Measurements from ENCODE around the gene PPP6R1. TPM values are rescaled to one million over a fixed set of nuclear protein-coding genes. Genes with fewer than 3 reads are reported as not detected.
A peak's percentile ranks its signal among the peaks of the same experiment; 100 is the strongest.

Gene PPP6R1
- total RNA-seq, 1 donor from 2014 or later, result 216 TPM

DNA sequence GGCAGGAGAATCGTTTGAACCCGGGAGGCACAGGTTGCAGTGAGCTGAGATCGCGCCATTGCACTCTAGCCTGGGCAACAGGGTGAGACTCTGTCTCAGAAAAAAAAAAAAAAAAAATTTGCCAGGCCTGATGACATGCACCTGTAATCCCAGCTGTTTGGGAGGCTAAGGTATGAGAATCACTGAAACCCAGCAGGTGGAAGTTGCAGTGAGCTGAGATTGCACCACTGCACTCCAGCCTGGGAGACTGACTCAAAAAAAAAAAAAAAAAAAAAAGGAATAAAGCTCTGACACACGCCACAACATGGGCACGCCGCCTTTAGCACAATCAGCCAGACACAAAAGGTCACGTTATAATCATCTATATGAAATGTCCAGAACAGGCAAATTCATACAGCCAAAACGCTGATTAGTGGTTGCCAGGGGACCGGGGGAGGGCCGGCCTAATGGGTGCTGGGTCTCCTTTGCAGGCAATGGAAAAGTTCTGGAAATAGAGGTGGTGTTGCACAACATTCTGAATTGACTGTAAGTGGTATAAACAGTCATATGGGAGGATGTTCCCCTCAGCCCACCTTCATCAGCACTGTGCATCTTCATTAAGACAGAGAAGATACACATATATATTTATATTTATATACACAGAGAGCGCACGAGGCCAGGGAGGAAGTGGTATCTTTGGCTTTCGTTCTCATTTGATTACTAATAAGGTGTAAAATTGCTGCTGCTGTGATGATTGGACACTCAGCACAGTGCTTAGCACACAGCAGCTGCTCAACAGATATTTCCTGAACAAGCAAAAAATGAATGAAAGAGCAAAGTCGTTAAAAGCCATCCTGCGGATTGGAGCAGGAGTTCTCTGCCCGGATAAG, 17.3 kb upstream of the PPP6R1 start:
- no peaks in the 10 kb centered on the region for H3K27me3 Mint-ChIP-seq
- no peak for DNase-seq
- H3K27ac Mint-ChIP-seq, result no peak overlapping the region

DNA sequence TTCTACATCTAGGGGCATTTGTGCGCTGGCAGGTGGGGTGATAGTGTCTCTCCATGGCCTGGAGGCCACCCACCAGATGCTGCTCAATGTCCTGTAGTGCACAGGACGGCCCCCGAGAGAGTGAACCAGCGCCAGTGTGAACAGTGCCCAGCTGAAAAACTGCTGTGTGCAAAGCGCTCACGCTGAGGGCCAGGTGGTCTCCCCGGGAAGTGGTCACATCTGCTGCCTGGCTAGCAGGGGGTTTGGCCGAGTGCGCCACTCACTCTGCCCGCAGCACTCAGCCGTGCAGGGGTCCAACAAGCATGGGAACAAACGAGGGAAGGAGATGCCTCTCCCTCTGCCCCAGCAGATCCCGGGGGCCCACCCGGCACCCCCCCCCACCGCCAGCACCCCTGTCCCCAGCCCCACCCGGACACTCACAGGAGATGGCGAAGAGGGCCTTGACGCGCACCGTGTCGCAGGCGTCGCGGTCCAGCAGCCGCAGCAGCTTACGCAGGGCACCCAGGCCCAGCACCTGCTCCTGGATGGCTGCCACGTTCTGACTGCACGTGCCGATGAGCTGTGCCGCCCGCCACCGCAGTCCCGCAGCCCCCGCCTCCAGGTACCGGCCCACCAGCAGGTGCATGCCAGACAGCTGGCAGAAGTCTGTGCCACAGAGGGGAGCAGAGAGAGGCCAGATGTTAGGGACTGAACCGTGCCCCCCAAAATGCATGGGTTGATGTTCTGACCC, 15.3 kb upstream of the PPP6R1 start:
- Mint-ChIP-seq H3K4me1 (peaks cover 7% of the 10 kb centered on the region), H3K9me3 (no peaks in the 10 kb centered on the region), H3K27me3 (no peaks in the 10 kb centered on the region), H3K27ac (no peak overlapping the region), H3K36me3 (ENCODE audit: low read depth) (peaks cover 28% of the 10 kb centered on the region), H3K4me3 (no peak overlapping the region)
- intact Hi-C loops (cut with micrococcal nuclease), result no loop called here
- DNase-seq, result no peak

More for the DNA sequence above, 17.3 kb upstream of the PPP6R1 start:
- Mint-ChIP-seq H3K4me1 (peaks cover 22% of the 10 kb centered on the region), H3K9me3 (no peaks in the 10 kb centered on the region), H3K4me3 (no peak overlapping the region), H3K36me3 (ENCODE audit: low read depth) (peaks cover 24% of the 10 kb centered on the region)
- intact Hi-C loops (cut with micrococcal nuclease), result no loop called here

DNA sequence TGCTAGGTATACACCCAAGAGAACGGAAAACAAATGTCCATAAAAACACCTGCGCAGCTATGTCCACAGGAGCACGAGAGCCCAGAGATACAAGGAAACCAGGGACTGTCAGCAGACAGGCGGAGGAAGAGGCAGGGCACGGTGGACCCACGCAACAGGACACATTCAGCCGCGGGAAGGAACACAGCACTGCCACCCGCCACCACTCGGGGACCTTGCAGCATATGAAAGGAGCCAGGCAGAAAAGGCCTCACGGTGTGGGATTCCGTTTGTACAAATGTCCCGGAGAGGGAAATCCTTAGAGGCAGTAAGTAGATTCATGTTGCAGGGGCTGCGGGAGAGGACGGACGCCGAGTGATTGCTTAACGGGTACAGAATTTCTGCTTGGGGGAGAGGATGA, 13.3 kb upstream of the PPP6R1 start:
- intact Hi-C loops (cut with micrococcal nuclease), result no loop called here
- H3K4me3 Mint-ChIP-seq, result no peak overlapping the region
- DNase-seq, result no peak
- peaks cover 2% of the 10 kb centered on the region for H3K4me1 Mint-ChIP-seq
- H3K9me3 Mint-ChIP-seq, result no peaks in the 10 kb centered on the region
- H3K27ac Mint-ChIP-seq, result no peak overlapping the region
- H3K36me3 Mint-ChIP-seq (ENCODE audit: low read depth), result peaks cover 28% of the 10 kb centered on the region
- no peaks in the 10 kb centered on the region for H3K27me3 Mint-ChIP-seq

DNA sequence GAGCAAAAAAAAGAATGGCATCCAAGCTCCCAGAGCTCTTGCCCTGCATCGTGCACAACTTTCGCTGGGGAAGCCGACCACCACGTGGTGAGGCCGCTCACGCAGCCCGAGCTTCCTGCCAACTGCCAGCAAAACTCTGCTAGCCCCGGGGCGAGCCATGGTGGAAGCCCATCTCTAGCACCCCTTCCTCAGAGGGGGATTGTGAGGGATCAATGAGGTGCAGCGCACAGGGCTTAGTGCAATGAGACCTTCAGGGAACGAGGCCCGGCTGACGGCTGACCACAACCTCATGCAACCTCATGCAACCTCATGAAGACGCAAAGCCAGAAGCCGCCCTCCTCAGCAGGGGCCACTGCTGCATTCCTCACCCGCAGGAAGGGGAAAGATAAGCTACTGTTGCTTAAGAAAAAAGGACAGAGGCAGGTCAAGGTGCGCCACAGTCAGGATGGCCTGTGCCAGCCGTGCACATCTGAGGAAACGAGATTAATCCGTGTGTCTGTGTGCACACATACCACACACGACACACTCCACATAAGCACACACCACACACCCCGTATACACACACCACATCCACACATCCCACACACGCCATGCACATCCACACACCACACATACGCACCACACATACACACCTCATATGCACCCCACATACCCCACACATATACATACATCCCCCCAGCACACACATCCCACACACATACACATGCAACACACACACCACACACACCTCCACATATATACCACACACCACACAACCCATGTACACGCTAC, 11.5 kb upstream of the PPP6R1 start:
- Mint-ChIP-seq H3K36me3 (ENCODE audit: low read depth) (peaks cover 29% of the 10 kb centered on the region), H3K27me3 (no peaks in the 10 kb centered on the region), H3K27ac (no peak overlapping the region), H3K4me3 (no peak overlapping the region), H3K4me1 (no peaks in the 10 kb centered on the region), H3K9me3 (peaks cover 6% of the 10 kb centered on the region)
- intact Hi-C loops (cut with micrococcal nuclease), result no loop called here
- no peak for DNase-seq

DNA sequence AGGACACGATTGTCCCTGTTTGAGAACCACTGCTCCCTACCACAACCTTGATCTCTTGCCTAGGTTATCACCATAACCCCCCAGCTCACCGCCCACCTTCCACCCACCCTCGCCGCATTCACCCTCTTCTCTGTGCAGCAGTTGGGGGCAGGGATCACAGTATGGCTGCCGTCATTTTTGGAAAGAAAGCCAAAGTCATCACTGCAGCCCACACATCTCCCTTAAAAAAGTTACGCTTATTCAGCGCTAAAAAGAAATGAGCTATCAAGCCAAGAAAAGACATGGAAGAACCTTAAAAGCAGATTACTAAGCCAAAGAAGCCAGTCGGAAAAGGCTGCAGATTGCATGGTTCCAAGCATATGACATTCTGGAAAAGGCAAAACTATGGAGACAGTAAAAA, 10.5 kb upstream of the PPP6R1 start:
- H3K4me3 Mint-ChIP-seq, result no peak overlapping the region
- no peaks in the 10 kb centered on the region for H3K4me1 Mint-ChIP-seq
- intact Hi-C loops (cut with micrococcal nuclease), result no loop called here
- DNase-seq, result no peak
- peaks cover 29% of the 10 kb centered on the region for H3K36me3 Mint-ChIP-seq (ENCODE audit: low read depth)
- H3K9me3 Mint-ChIP-seq, result peaks cover 6% of the 10 kb centered on the region
- H3K27me3 Mint-ChIP-seq, result no peaks in the 10 kb centered on the region
- no peak overlapping the region for H3K27ac Mint-ChIP-seq

DNA sequence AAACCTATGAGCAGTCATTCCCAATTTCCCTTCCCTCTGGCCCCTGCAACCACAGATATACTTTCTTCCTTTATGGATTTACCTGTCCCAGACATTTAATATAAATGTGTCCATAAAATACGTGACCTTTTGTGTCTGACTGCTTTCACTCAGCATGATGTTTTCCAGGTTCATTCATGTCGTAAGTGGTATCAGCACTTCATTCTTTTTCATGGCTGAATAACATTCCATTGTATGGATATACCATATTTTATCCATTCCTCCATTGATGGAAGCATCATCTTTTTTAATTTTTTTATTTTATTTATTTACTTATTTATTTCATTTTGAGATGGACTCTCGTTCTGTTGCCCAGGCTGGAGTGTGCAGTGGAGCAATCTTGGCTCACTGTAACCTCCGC, 8.0 kb upstream of the PPP6R1 start:
- peaks cover 2% of the 10 kb centered on the region for H3K4me1 Mint-ChIP-seq
- no peak overlapping the region for H3K27ac Mint-ChIP-seq
- H3K9me3 Mint-ChIP-seq, result peaks cover 6% of the 10 kb centered on the region
- H3K27me3 Mint-ChIP-seq, result no peaks in the 10 kb centered on the region
- intact Hi-C loops (cut with micrococcal nuclease), result no loop called here
- no peak overlapping the region for H3K4me3 Mint-ChIP-seq
- H3K36me3 Mint-ChIP-seq (ENCODE audit: low read depth), result peaks cover 27% of the 10 kb centered on the region
- no peak for DNase-seq

DNA sequence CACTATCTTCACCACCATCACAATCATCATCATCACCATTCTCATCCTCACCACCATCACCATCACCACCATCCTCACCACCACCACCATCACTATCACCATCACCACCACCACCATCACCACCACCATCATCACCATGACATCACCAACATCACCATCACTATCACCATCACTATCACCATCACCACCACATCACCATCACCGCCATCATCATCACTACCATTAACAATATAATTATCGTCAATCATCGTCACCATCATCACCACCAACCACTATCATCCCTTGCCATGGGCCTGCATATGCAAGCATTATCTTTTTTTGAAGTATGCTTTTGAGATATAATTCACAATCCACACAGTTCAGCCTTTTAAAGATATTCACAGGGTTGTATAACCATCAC, 7.6 kb upstream of the PPP6R1 start:
- DNase-seq, result no peak
- intact Hi-C loops (cut with micrococcal nuclease), result no loop called here
- Mint-ChIP-seq H3K27ac (no peak overlapping the region), H3K4me1 (peaks cover 2% of the 10 kb centered on the region), H3K36me3 (ENCODE audit: low read depth) (peaks cover 26% of the 10 kb centered on the region), H3K9me3 (peaks cover 6% of the 10 kb centered on the region), H3K4me3 (no peak overlapping the region), H3K27me3 (no peaks in the 10 kb centered on the region)

DNA sequence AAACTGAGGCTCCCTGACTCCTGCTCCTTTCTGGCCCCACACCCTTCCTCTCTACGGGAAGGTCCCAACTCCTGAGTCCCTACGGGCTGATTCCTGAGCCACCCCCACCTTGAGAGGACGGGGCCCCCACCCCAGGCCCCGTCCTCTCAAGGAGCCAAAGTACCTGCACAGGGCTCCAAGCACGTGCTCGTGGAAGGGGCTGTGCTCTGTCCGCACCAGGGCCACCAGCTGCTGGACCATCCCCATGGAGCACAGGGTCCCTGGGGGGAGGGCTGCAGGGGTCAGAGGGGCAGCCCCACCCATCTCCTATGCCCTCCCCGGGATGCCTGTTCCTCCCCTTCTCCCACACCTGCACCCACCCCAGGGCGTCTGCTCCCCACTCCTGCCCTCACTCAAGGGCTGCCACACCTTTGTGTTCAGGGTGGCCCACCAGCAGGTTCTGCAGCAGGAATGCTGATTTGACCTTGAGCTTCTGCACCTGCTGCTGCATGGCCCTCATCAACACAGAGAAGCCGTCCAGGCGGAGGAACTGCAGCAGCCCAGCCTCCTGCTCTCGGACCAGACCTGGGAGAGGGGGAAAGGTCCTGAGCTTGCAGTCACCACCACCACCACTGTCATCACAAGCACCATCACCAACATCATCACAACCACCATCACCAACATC, 7.0 kb upstream of the PPP6R1 start:
- Mint-ChIP-seq H3K9me3 (peaks cover 6% of the 10 kb centered on the region), H3K4me3 (no peak overlapping the region), H3K36me3 (ENCODE audit: low read depth) (peaks cover 24% of the 10 kb centered on the region), H3K27ac (no peak overlapping the region), H3K27me3 (no peaks in the 10 kb centered on the region), H3K4me1 (peaks cover 2% of the 10 kb centered on the region)
- no peak for DNase-seq
- intact Hi-C loops (cut with micrococcal nuclease), result no loop called here

DNA sequence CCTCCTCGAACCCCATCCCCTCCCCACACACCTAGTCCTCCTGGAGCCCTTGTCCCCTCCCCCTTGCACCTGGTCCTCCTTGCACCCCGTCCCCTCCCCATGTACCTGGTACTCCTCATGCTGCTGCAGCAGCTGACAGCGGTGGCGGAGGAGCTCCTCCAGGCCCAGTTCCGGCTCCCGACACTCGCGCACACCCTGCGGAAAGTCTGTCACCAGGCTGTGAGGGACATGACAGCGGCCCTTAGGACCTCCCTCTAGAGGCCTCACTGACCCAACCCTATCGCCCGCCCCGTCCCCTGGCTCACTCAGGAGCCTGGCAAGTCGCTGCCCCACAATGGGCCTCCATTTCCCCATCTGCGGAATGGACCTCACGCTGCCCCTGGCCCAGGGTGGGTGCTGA, 6.4 kb upstream of the PPP6R1 start:
- DNase-seq, result no peak
- H3K27me3 Mint-ChIP-seq, result no peaks in the 10 kb centered on the region
- H3K36me3 Mint-ChIP-seq (ENCODE audit: low read depth), result peaks cover 21% of the 10 kb centered on the region
- peaks cover 6% of the 10 kb centered on the region for H3K9me3 Mint-ChIP-seq
- no peak overlapping the region for H3K4me3 Mint-ChIP-seq
- peaks cover 6% of the 10 kb centered on the region for H3K4me1 Mint-ChIP-seq
- intact Hi-C loops (cut with micrococcal nuclease), result no loop called here
- no peak overlapping the region for H3K27ac Mint-ChIP-seq

DNA sequence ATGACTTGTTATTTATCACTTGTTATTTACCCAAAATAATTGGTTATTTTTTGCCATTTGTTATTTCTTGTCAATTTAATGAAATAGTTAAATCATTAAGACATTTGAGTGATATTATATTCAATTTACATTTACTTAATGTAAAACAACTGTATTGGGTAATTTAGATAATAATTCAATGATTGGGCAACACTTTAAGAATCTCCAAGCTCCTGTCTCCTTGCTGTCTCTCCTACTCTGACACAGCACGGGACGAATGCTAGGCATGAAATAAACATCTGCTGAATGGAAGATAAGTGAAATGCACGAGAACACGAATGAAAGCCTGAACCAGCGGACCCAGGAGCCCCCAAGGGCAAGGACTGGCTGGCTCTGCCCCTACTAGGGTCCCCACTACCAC, 5.7 kb upstream of the PPP6R1 start:
- H3K9me3 Mint-ChIP-seq, result peaks cover 6% of the 10 kb centered on the region
- no peak overlapping the region for H3K4me3 Mint-ChIP-seq
- H3K27me3 Mint-ChIP-seq, result no peaks in the 10 kb centered on the region
- peaks cover 7% of the 10 kb centered on the region for H3K4me1 Mint-ChIP-seq
- H3K36me3 Mint-ChIP-seq (ENCODE audit: low read depth), result peaks cover 21% of the 10 kb centered on the region
- no peak for DNase-seq
- intact Hi-C loops (cut with micrococcal nuclease), result no loop called here
- no peak overlapping the region for H3K27ac Mint-ChIP-seq

DNA sequence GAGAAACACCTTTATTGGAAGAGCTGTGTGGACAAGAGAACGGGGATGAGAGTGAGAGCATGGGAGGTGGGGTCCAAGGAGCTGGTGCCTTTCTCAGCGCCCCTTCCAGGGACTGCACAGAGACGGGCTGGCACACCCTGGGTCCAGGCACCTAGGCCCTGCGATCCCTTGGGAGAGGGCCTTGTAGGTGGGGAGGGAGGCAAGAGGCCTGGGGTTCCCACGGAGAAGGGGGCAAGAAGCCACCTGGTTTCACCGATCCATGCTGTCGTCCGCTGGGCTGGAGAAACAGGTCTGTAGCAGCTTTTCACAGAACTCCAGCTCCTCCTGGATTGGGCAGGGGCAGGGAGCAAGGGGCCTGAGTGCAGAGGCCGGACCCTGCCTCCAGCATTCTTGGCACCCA, 3.5 kb upstream of the PPP6R1 start:
- H3K27ac Mint-ChIP-seq, result no peak overlapping the region
- intact Hi-C loops (cut with micrococcal nuclease), result no loop called here
- H3K4me3 Mint-ChIP-seq, result no peak overlapping the region
- H3K36me3 Mint-ChIP-seq (ENCODE audit: low read depth), result peaks cover 23% of the 10 kb centered on the region
- peaks cover 2% of the 10 kb centered on the region for H3K27me3 Mint-ChIP-seq
- DNase-seq, result no peak
- peaks cover 6% of the 10 kb centered on the region for H3K9me3 Mint-ChIP-seq
- H3K4me1 Mint-ChIP-seq, result peaks cover 15% of the 10 kb centered on the region

DNA sequence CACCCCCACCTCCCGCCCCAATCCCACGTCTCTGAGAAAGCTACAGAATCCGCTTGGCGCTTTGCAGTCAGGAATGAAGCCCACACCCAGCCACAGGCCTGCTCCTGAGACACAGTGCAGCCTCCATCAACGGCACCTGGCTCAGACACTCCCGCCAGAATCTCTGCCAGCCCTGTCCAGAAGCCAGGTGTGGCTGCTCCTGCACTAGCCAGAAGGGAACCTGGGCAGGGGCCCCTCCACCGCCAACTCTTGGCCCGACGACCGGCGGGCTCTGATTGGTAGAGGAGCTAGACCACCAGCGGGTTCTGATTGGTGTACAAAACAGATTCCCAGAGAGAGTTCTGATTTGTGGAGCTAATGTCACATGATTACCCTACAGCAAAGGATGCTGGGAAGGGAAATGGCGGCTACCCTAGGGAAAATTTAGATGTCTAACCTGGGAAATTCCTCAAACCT, 2.9 kb upstream of the PPP6R1 start:
- intact Hi-C loops (cut with micrococcal nuclease), result no loop called here
- Mint-ChIP-seq H3K27me3 (peaks cover 2% of the 10 kb centered on the region), H3K9me3 (peaks cover 6% of the 10 kb centered on the region), H3K27ac (no peak overlapping the region), H3K4me3 (no peak overlapping the region), H3K4me1 (peaks cover 20% of the 10 kb centered on the region), H3K36me3 (ENCODE audit: low read depth) (peaks cover 27% of the 10 kb centered on the region)
- no peak for DNase-seq

DNA sequence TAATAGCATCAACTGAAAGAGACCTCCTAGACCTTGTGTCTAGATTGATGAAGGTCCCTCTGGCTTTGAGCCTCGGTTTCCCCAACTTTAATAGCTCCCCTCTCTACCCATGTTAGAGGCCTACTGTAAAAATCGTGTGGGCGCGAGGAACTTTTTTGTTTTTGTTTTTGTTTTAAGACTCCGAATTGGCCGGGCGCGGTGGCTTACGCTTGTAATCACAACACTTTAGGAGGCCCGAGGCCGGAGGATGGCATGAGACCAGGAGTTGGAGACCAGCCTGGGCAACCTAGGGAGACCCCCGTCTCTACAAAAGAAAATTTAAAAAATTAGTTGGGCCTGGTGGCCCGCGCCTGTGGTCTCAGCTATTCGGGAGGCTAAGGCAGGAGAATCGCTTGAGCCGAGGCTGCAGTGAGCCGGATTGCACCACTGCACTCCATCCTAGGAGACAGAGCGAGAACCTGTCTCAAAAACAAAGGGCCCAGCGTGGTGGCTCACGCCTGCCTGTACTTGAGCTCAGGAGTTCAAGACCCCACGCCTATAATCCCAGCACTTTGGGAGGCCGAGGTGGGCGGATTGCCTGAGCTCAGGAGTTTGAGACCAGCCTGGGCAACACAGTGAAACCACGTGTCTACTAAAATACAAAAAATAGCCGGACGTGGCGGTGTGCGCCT, 858 bp upstream of the PPP6R1 start:
- Mint-ChIP-seq H3K4me3 (peak overlapping the region; percentile 89), H3K27ac (peak overlapping the region; percentile 99), H3K27me3 (peaks cover 2% of the 10 kb centered on the region), H3K36me3 (ENCODE audit: low read depth) (peaks cover 36% of the 10 kb centered on the region), H3K4me1 (peaks cover 38% of the 10 kb centered on the region), H3K9me3 (no peaks in the 10 kb centered on the region)
- DNase-seq, result no peak
- intact Hi-C loops (cut with micrococcal nuclease), result loop anchor here (1.0 to 10.0 kb wide), 9 partner anchors 21 to 1055 kb away; partner anchors contain the start of genes FIZ1, HSPBP1, LENG9 and PPP1R12C

All from activated CD4-positive, alpha-beta T cell treated with anti-CD3 and anti-CD28 coated beads, Interleukin-2, amount 10 ng/mL, durations not matched to agents 24 days and 14 days (primary cell).